Loucy (cell line): ENCODE measurements around the gene EPS8L3.

Experiments used
- H2AFZ ChIP-seq: fragments of 200-600 bp; sonication (generic); 2 replicates; pipeline ENCODE4 v1.6.0; 2016; ENCODE audit warnings: antibody characterized with exemption, mild to moderate bottlenecking, low read length, moderate library complexity
- H3F3A ChIP-seq: fragments of 200-600 bp; 2 replicates; pipeline ENCODE4 v1.6.0; 2016; ENCODE audit warnings: antibody characterized with exemption, low read depth, mild to moderate bottlenecking
- H3K27me3 ChIP-seq: fragments of 200-600 bp; sonication (generic); 2 replicates; pipeline ENCODE4 v1.6.1; 2014; ENCODE audit warnings: low read length, mild to moderate bottlenecking; ENCODE audit not compliant: insufficient read depth, poor library complexity, severe bottlenecking
- H3K36me3 ChIP-seq: fragments of 200-600 bp; sonication (generic); 2 replicates; pipeline ENCODE4 v1.6.1; 2016; ENCODE audit warnings: low read length; ENCODE audit not compliant: insufficient read depth
- H3K4me1 ChIP-seq: fragments of 200-600 bp; sonication (generic); 2 replicates; pipeline ENCODE4 v1.5.1; 2014; ENCODE audit warnings: low read length, mild to moderate bottlenecking; ENCODE audit not compliant: insufficient read depth, poor library complexity, severe bottlenecking
- H3K4me2 ChIP-seq: fragments of 200-600 bp; sonication (generic); 2 replicates; pipeline ENCODE4 v1.6.0; 2014; ENCODE audit warnings: antibody characterized with exemption, low read length, low read depth, mild to moderate bottlenecking; ENCODE audit not compliant: poor library complexity, severe bottlenecking
- H3K4me3 ChIP-seq: fragments of 200-600 bp; sonication (generic); 2 replicates; pipeline ENCODE4 v1.5.1; 2014; ENCODE audit warnings: low read length, mild to moderate bottlenecking, mixed read lengths; ENCODE audit not compliant: poor library complexity, severe bottlenecking
- H3K79me2 ChIP-seq: fragments of 200-600 bp; sonication (generic); 2 replicates; pipeline ENCODE4 v1.6.1; 2014; ENCODE audit warnings: low read length; ENCODE audit not compliant: insufficient read depth
- H3K9ac ChIP-seq: fragments of 200-600 bp; sonication (generic); 2 replicates; pipeline ENCODE4 v1.6.0; 2014; ENCODE audit warnings: mild to moderate bottlenecking, low read depth, low read length, moderate library complexity; ENCODE audit not compliant: poor library complexity, severe bottlenecking
- H3K9me2 ChIP-seq: fragments of 200-600 bp; sonication (generic); replicated peaks from 2 replicates; pipeline ENCODE4 v1.6.1; 2016; ENCODE audit warnings: low read depth, low read length, mixed read lengths
- H3K9me3 ChIP-seq: fragments of 200-600 bp; sonication (generic); 2 replicates; pipeline ENCODE4 v1.6.1; 2014; ENCODE audit warnings: mild to moderate bottlenecking, antibody characterized with exemption, low read length, low read depth; ENCODE audit not compliant: insufficient read depth
- H4K20me1 ChIP-seq: fragments of 200-600 bp; sonication (generic); 2 replicates; pipeline ENCODE4 v1.6.0; 2014; ENCODE audit warnings: antibody characterized with exemption, low read length, mild to moderate bottlenecking; ENCODE audit not compliant: insufficient read depth, poor library complexity, severe bottlenecking
- EZH2phosphoT487 ChIP-seq: fragments of 200-600 bp; IDR thresholded peaks from 2 replicates; pipeline ENCODE4 v1.6.1; 2018; ENCODE audit warnings: antibody characterized with exemption, mild to moderate bottlenecking, moderate library complexity, borderline replicate concordance
- TF ChIP-seq, protein P1 (sequence below): fragments of 200-600 bp; sonication (generic); conservative IDR thresholded peaks from 2 replicates; pipeline ENCODE4 v1.5.1; 2014; ENCODE audit warnings: mild to moderate bottlenecking, antibody characterized with exemption, low read length

Gene EPS8L3

DNA sequence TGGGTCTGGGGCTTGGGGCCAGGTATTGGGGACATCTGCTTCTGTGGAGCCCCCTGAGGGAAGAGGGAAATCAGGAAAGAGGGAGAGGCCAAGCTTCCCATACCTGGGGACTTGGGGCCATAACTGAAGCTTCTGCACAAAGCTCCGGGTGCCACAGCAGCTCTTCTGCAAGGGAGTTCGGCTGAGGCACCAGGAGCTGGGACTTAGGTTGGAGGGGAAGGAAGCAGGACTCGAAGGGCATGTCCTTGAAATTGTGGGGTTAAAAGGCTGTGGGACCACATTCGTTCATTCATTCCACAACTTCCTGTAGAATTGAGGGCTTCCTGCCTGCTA, 1.7 kb upstream of the EPS8L3 start:
- Histone ChIP-seq H3K36me3 (no peaks in the 10 kb centered on the region), H3K9ac (no peak overlapping the region), H2AFZ (no peak overlapping the region), H3K4me1 (peaks cover 17% of the 10 kb centered on the region), H3F3A (no peaks in the 10 kb centered on the region), H3K9me2 (no peaks in the 10 kb centered on the region), H3K79me2 (no peaks in the 10 kb centered on the region), H3K4me2 (no peak overlapping the region), H4K20me1 (no peaks in the 10 kb centered on the region), H3K4me3 (no peak overlapping the region), H3K27me3 (no peaks in the 10 kb centered on the region), H3K9me3 (no peaks in the 10 kb centered on the region)
- TF ChIP-seq, protein P1, sequence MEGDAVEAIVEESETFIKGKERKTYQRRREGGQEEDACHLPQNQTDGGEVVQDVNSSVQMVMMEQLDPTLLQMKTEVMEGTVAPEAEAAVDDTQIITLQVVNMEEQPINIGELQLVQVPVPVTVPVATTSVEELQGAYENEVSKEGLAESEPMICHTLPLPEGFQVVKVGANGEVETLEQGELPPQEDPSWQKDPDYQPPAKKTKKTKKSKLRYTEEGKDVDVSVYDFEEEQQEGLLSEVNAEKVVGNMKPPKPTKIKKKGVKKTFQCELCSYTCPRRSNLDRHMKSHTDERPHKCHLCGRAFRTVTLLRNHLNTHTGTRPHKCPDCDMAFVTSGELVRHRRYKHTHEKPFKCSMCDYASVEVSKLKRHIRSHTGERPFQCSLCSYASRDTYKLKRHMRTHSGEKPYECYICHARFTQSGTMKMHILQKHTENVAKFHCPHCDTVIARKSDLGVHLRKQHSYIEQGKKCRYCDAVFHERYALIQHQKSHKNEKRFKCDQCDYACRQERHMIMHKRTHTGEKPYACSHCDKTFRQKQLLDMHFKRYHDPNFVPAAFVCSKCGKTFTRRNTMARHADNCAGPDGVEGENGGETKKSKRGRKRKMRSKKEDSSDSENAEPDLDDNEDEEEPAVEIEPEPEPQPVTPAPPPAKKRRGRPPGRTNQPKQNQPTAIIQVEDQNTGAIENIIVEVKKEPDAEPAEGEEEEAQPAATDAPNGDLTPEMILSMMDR, result no peak
- no peak for TF ChIP-seq EZH2phosphoT487

DNA sequence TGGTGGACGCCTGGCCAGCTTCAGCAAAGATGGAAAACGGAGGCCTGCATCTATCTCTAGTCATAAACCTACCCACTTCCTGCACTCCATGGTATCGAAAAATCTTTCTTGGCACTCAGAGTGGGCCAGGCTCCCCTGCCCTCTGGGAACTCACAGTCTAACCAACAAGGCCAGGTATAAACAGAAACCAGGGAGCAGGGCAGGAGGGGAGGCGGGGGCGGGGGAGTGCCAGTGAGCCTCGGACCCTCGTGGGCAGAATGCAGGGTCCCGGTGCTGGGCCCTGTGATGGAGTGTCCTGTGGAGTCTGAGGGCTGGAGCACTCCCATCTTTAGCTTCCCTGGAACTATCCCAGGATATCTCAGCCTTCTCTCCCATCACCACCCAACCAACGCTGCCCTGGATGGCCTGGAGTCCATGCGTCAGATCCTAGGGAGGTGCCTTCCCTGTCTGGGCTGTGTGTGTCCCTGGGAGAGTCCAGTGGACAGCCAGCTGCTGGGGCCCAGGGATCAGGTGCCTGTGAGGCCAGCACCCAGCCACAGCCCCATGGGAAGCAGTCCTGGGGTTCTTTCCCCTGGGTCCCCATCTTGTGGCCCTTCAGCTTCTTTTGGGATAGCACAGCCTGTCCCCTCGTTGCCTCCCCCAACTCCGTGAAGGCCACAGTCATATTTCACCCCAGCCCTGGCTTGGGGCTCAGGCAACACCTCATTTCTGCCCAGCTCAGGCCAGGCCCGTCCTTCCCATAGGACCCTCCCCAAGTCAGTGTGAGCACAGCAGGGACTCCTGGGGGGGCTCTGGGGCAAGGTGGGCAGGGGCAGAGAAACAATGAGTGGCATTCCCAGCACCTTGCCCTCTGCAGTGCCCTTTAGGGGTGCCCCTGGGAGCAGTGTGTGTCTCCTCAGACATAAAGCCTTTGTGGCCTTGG, 1.1 kb upstream of the EPS8L3 start:
- Histone ChIP-seq H3K36me3 (no peaks in the 10 kb centered on the region), H3K9me2 (no peaks in the 10 kb centered on the region), H3K4me3 (no peak overlapping the region), H3K9me3 (no peaks in the 10 kb centered on the region), H3F3A (no peaks in the 10 kb centered on the region), H3K9ac (no peak overlapping the region), H2AFZ (no peak overlapping the region), H3K27me3 (no peaks in the 10 kb centered on the region), H3K4me1 (peaks cover 17% of the 10 kb centered on the region), H4K20me1 (no peaks in the 10 kb centered on the region), H3K4me2 (no peak overlapping the region), H3K79me2 (no peaks in the 10 kb centered on the region)
- TF ChIP-seq, protein P1, result no peak
- no peak for TF ChIP-seq EZH2phosphoT487

DNA sequence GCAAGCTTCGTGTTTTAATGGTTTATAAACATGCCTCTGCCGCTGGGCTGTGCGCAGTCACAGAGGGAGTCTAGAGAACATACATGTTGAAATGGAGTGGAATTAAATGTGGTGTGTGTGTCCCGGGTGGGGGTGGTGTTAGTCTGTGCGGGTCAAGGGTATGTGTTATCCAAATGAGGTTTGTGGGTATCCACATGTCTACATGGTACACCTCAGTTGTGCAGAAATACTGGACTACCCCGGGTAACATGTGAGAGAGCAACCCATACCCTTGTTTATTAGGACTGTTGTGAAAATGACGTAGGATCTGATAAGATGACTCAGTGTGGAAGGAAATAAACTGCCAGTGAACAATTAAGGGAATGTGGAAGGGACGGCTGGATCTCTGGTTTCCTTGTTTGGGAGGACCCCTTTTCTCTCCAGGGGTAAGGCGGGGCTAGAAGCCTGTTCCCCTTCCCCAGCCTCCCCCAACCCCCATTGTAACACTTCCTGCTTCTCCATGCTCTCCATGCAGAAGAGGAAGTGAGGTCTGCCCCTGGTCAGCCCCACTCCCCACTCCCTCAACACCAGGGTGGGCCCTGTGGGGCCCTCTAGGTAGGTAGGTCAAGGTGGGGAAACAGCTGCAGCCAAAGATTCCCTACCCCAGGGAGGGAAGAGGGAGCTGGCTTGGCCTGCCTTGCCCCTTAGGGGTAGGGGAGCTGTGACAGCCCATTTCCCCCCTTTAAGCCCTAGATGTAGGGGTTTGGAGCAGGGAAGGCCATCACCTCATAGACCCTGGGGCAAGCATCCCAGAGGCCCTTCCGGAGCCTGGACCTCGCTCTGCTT, 690 bp downstream of the EPS8L3 start:
- H3K4me2 ChIP-seq, result peak overlapping the region; percentile 5
- no peaks in the 10 kb centered on the region for H3K79me2 ChIP-seq
- H3K27me3 ChIP-seq, result no peaks in the 10 kb centered on the region
- no peak for TF ChIP-seq EZH2phosphoT487
- TF ChIP-seq, protein P1, result no peak
- H3K9me3 ChIP-seq, result no peaks in the 10 kb centered on the region
- H3K9ac ChIP-seq, result peak overlapping the region; percentile 9
- H2AFZ ChIP-seq, result peak overlapping the region; percentile 53
- H3K4me1 ChIP-seq, result peaks cover 17% of the 10 kb centered on the region
- H3K9me2 ChIP-seq, result no peaks in the 10 kb centered on the region
- H3K4me3 ChIP-seq, result no peak overlapping the region
- H3F3A ChIP-seq, result no peaks in the 10 kb centered on the region
- H3K36me3 ChIP-seq, result no peaks in the 10 kb centered on the region
- H4K20me1 ChIP-seq, result no peaks in the 10 kb centered on the region
